Measurements from ENCODE around the gene PDE4D. TPM values are rescaled to one million over a fixed set of nuclear protein-coding genes. Genes with fewer than 3 reads are reported as not detected.

The PDE4D gene
- total RNA-seq, 1 donor from 2014 or later = 2.3 TPM

DNA sequence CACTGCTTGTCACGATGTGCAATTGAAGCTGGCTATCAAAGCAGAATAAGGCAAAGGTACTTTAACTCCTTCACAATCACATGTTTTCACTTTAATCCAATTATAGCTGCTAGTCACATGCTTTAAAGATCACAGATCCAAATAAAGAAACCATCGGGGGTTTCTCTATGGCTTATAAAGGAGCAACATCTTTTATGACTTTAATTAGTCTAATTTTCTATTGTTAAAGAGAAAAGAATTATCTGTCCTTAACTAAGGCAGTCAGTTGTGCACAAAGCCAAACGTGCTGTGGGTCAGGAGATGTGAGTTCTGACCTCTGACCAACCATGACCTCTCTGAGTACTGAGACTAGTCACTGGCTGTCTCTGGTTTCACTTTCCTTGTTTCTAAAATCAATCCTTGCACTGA lies 749.6 kb downstream of the PDE4D start:
- Mint-ChIP-seq H3K4me3 (no peak overlapping the region), H3K36me3 (no peaks in the 10 kb centered on the region), H3K27me3 (ENCODE audit: insufficient read depth, low read depth) (peaks cover 3% of the 10 kb centered on the region), H3K27ac (no peak overlapping the region), H3K4me1 (peaks cover 22% of the 10 kb centered on the region), H3K9me3 (peaks cover 2% of the 10 kb centered on the region)
- no peaks in the 10 kb centered on the region for H4K20me1 ChIP-seq (ENCODE audit: low read depth)
- peaks cover 5% of the 10 kb centered on the region for H3K4me1 ChIP-seq
- no peak overlapping the region for H2AFZ ChIP-seq (replicated peaks)
- H3K79me2 ChIP-seq (ENCODE audit: low read depth) = no peaks in the 10 kb centered on the region
- DNase-seq (ENCODE audit: low spot score) = no peak
- no peak overlapping the region for H3K4me2 ChIP-seq
- H3K9ac ChIP-seq = no peak overlapping the region
- no peak overlapping the region for H3K4me3 ChIP-seq
- H3K27ac ChIP-seq = no peak overlapping the region
- no peaks in the 10 kb centered on the region for H3K27me3 ChIP-seq
- no peaks in the 10 kb centered on the region for H3F3A ChIP-seq (ENCODE audit: low read depth)
- H3K9me3 ChIP-seq (ENCODE audit: low read depth) = no peaks in the 10 kb centered on the region
- TF ChIP-seq EZH2 (IDR thresholded peaks at IDR 0.05) (no peak), EZH2phosphoT487 (IDR thresholded peaks at IDR 0.05) (peak; percentile 44)
- TF ChIP-seq, protein P1, sequence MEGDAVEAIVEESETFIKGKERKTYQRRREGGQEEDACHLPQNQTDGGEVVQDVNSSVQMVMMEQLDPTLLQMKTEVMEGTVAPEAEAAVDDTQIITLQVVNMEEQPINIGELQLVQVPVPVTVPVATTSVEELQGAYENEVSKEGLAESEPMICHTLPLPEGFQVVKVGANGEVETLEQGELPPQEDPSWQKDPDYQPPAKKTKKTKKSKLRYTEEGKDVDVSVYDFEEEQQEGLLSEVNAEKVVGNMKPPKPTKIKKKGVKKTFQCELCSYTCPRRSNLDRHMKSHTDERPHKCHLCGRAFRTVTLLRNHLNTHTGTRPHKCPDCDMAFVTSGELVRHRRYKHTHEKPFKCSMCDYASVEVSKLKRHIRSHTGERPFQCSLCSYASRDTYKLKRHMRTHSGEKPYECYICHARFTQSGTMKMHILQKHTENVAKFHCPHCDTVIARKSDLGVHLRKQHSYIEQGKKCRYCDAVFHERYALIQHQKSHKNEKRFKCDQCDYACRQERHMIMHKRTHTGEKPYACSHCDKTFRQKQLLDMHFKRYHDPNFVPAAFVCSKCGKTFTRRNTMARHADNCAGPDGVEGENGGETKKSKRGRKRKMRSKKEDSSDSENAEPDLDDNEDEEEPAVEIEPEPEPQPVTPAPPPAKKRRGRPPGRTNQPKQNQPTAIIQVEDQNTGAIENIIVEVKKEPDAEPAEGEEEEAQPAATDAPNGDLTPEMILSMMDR (IDR thresholded peaks at IDR 0.05) = no peak
- no peaks in the 10 kb centered on the region for H3K36me3 ChIP-seq

DNA sequence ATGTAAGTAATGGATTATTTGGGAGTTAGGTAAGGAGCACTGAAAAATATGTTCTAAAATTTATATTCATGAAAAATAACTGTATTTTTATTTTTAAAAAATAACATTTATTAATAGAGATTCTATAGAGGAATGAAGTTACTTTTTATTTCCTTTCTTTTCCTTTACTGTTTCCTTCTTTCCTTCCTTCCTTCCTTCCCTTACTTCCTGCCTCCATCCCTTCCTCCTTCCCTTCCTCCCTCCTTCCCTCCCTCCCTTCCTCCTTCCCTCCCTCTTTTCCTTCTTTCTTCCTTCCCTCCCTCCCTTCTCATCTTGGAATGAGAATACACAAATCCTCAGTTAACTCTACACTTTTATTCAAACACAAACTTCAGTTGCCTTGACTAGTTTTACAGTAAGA lies 750.6 kb downstream of the PDE4D start:
- Histone ChIP-seq H3K4me1 (peaks cover 7% of the 10 kb centered on the region), H4K20me1 (ENCODE audit: low read depth) (no peaks in the 10 kb centered on the region), H3K27me3 (no peaks in the 10 kb centered on the region), H3K79me2 (ENCODE audit: low read depth) (no peaks in the 10 kb centered on the region), H3K9me3 (ENCODE audit: low read depth) (no peaks in the 10 kb centered on the region), H3K36me3 (no peaks in the 10 kb centered on the region), H3K9ac (no peak overlapping the region), H3K27ac (no peak overlapping the region), H3K4me2 (no peak overlapping the region), H2AFZ (replicated peaks) (no peak overlapping the region), H3F3A (ENCODE audit: low read depth) (no peaks in the 10 kb centered on the region), H3K4me3 (no peak overlapping the region)
- H3K27ac Mint-ChIP-seq = no peak overlapping the region
- DNase-seq (ENCODE audit: low spot score) = no peak
- no peak overlapping the region for H3K4me3 Mint-ChIP-seq
- H3K27me3 Mint-ChIP-seq (ENCODE audit: insufficient read depth, low read depth) = peaks cover 3% of the 10 kb centered on the region
- TF ChIP-seq EZH2 (IDR thresholded peaks at IDR 0.05) = no peak
- TF ChIP-seq, protein P1 (IDR thresholded peaks at IDR 0.05) = no peak
- TF ChIP-seq EZH2phosphoT487 (IDR thresholded peaks at IDR 0.05) = no peak
- no peaks in the 10 kb centered on the region for H3K36me3 Mint-ChIP-seq
- H3K4me1 Mint-ChIP-seq = peaks cover 22% of the 10 kb centered on the region
- H3K9me3 Mint-ChIP-seq = peaks cover 2% of the 10 kb centered on the region

DNA sequence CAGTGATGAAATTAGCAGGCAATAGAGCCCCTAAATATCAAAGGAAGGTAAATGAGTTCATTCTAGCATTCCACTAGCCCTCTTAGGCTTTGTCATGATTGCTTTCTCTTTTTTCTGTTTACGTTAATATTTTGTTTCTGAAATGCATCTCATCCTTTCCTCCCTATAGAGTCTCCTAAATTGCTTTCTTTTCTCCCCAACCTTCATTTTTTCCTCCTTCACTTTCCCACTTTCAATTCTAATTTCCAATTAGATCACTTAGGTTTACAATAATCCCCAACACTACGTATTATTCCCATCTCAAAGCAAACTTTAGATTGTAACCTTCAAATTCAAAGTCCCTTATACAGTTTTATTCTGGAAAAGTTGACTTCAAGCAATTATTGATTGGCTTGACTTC lies 751.4 kb downstream of the PDE4D start:
- no peaks in the 10 kb centered on the region for H3K36me3 ChIP-seq
- H3K36me3 Mint-ChIP-seq = no peaks in the 10 kb centered on the region
- no peak overlapping the region for H3K27ac ChIP-seq
- no peak overlapping the region for H3K9ac ChIP-seq
- peaks cover 10% of the 10 kb centered on the region for H3K4me1 ChIP-seq
- H3K4me3 Mint-ChIP-seq = peak overlapping the region; percentile 49
- H3K4me3 ChIP-seq = no peak overlapping the region
- no peak for TF ChIP-seq EZH2 (IDR thresholded peaks at IDR 0.05)
- TF ChIP-seq, protein P1 (IDR thresholded peaks at IDR 0.05) = no peak
- TF ChIP-seq EZH2phosphoT487 (IDR thresholded peaks at IDR 0.05) = no peak
- H3K27me3 ChIP-seq = no peaks in the 10 kb centered on the region
- no peak overlapping the region for H3K27ac Mint-ChIP-seq
- H3K4me2 ChIP-seq = no peak overlapping the region
- peaks cover 3% of the 10 kb centered on the region for H3K27me3 Mint-ChIP-seq (ENCODE audit: insufficient read depth, low read depth)
- peaks cover 22% of the 10 kb centered on the region for H3K4me1 Mint-ChIP-seq
- no peaks in the 10 kb centered on the region for H3K9me3 Mint-ChIP-seq
- no peaks in the 10 kb centered on the region for H3K79me2 ChIP-seq (ENCODE audit: low read depth)
- no peak overlapping the region for H2AFZ ChIP-seq (replicated peaks)
- H3K9me3 ChIP-seq (ENCODE audit: low read depth) = no peaks in the 10 kb centered on the region
- H3F3A ChIP-seq (ENCODE audit: low read depth) = no peaks in the 10 kb centered on the region
- H4K20me1 ChIP-seq (ENCODE audit: low read depth) = no peaks in the 10 kb centered on the region
- no peak for DNase-seq (ENCODE audit: low spot score)

Measured in neural progenitor cell (in vitro differentiated cells).